Measurements from ENCODE around the gene ANGPTL5.

- no peak for TF ChIP-seq GATA2 (IDR thresholded peaks at IDR 0.05; ENCODE audit: low read depth, low read length)
- TF ChIP-seq GATA3 (IDR thresholded peaks at IDR 0.05; ENCODE audit: low read depth, low read length): no peak
Measured at GRCh38 chr11:101949680-101950220, 33.4 kb upstream of the ANGPTL5 start.

Measured in SH-SY5Y (cell line).